DND-41 (cell line): ENCODE data around the gene NRG2.

ENCODE experiments used
- EZH2 ChIP-seq: IDR thresholded peaks from 3 replicates; pipeline ENCODE4 v1.6.1; 2012; ENCODE audit warnings: borderline replicate concordance, low read depth, mild to moderate bottlenecking, moderate library complexity, low read length, inconsistent platforms; ENCODE audit not compliant: severe bottlenecking
- TF ChIP-seq, protein P1 (sequence below): IDR thresholded peaks from 2 replicates; pipeline ENCODE4 v1.5.1; 2012; ENCODE audit warnings: borderline replicate concordance, low read length, moderate library complexity, mild to moderate bottlenecking; ENCODE audit not compliant: poor library complexity, severe bottlenecking; ENCODE audit errors: extremely low read depth

DNA sequence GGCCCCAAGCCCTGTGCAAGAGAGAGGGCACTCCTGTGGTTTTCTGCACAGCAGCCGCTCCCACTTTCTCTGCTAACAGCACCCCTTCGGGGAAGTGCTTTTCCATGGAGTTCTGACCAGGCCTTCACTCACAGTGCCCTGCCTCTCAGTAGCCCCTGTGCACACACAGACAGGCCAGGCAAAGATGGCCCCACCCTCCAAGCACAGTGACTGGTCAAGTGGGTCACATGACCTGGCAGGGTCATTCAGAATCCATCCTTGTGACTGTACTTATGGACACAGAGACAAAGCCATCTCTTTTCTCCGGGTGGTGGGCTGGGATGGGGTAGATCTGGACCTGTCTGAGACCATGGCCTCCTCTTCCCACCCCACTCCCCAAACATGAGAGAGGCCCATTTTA lies 165.0 kb downstream of the NRG2 start:
- TF ChIP-seq, protein P1, sequence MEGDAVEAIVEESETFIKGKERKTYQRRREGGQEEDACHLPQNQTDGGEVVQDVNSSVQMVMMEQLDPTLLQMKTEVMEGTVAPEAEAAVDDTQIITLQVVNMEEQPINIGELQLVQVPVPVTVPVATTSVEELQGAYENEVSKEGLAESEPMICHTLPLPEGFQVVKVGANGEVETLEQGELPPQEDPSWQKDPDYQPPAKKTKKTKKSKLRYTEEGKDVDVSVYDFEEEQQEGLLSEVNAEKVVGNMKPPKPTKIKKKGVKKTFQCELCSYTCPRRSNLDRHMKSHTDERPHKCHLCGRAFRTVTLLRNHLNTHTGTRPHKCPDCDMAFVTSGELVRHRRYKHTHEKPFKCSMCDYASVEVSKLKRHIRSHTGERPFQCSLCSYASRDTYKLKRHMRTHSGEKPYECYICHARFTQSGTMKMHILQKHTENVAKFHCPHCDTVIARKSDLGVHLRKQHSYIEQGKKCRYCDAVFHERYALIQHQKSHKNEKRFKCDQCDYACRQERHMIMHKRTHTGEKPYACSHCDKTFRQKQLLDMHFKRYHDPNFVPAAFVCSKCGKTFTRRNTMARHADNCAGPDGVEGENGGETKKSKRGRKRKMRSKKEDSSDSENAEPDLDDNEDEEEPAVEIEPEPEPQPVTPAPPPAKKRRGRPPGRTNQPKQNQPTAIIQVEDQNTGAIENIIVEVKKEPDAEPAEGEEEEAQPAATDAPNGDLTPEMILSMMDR, result no peak
- TF ChIP-seq EZH2, result no peak
